Melanocyte of skin (primary cell): ENCODE results near the gene PSMB4. TPM values are rescaled to one million over a fixed set of nuclear protein-coding genes. Genes with fewer than 3 reads are reported as not detected.

Source experiments
- small RNA-seq, 2 donors: library from RNA; depleted of rRNA; stranded (forward); fragments of <200 nt; gene quantifications; one replicate each; pipeline ENCODE3, GENCODE V24; 2012
- total RNA-seq, 2 donors: library from RNA; depleted of rRNA; stranded (reverse); fragments of >200 nt; gene quantifications; 2 replicates each; pipeline ENCODE4 v1.2.3, GENCODE V29; 2012

Gene PSMB4
- total RNA-seq = 100 to 1,000 TPM; 501 to 799 TPM

DNA sequence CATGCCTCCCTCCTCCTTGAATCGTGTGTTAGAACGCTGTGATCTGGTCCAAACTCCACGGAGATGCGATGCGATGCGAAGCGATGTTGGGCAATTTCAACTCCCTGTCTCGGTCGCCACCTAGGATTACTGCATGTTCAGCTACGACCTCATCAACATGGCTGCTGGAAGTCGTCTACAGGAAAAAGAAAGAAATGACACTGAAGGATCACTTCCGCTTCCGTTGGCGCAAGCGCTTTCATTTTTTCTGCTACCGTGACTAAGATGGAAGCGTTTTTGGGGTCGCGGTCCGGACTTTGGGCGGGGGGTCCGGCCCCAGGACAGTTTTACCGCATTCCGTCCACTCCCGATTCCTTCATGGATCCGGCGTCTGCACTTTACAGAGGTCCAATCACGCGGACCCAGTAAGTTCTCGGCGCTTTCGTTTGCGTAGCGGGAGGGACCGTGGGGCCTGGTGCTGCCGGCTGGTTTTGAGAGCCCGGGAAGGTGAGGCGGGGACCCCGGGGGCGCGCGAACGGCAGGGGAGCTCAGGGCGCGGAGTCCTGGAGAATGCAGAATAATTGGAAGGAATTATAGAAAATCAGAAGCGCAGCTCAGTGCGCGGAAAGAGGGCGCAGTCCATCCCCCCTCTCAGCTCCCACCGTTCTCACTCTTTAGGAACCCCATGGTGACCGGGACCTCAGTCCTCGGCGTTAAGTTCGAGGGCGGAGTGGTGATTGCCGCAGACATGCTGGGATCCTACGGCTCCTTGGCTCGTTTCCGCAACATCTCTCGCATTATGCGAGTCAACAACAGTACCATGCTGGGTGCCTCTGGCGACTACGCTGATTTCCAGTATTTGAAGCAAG is at the start of gene PSMB4:
Gene PSMB4 (plus strand): TSS at position 250 of the 848 bp plus-strand sequence. CDS start 15 bp downstream, at position 265.

DNA sequence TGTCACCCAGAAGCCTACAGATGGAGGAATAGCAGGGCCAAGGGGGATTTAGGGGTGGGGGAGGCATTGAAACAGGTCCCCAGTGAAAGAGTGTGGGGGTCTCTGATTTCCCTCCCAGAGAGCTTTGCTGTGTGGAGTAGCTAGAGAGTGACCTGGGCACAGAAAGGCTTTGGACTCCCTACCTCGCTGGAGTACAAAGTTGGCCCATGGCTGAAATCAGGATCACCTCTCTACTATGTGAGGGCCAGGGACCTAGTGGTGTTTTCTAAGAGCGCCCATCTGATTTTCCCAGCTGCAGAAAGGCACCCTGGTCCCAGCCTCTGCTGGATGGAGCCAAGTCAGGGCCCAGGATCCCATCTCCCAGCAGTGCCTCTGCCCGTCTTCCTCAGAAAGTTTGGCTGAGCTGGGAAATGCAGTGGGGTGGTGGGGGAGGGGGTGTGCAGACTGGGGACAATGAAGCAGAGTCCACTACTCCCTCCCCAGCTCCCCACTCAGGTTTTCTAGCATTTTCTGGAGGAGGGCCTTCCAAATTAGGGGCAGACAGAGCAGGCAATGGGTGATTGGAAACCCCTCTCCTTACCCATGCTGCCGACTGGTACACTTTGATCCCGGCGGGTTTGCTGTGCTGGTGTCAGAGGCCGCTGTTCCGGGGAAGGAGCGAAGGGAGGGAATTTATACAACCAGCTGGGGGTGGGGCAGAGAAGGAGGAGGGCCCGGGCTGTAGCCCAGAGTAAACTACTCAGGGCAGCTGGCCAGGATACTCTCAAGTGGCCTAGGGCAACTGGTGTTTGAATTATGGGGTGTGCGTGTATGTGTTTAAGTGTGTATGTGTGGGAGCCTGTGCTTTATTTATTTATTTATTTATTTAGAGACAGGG is 27.1 kb upstream of the PSMB4 start, which contains the start of gene SELENBP1:
Gene SELENBP1 (minus strand): TSS at position 648 of the 877 bp plus-strand sequence. CDS start 64 bp downstream, at position 584.

Small RNA genes lying within 50 kb of the gene (small RNA-seq; reads per million reads assigned to genes)
- gene RNY4P25 = 0.34 to 0.93 reads per million in 2 donors

Other genes with a start within 250 kb of the PSMB4 start
- gene TNFAIP8L2, start 242.9 kb upstream of the PSMB4 start, total RNA-seq = not detected
- gene LYSMD1, start 233.7 kb upstream of the PSMB4 start, total RNA-seq = 10 to 100 TPM; 12.7 to 14.1 TPM
- gene SCNM1, start 233.4 kb upstream of the PSMB4 start, total RNA-seq = 10 to 100 TPM; 25.1 to 28.6 TPM
- gene TMOD4, start 223.6 kb upstream of the PSMB4 start, total RNA-seq = not detected
- 10 to 100 TPM; 36.8 to 47.6 TPM for gene VPS72, start 209.4 kb upstream of the PSMB4 start, total RNA-seq
- gene PIP5K1A, start 201.0 kb upstream of the PSMB4 start, total RNA-seq = 10 to 100 TPM; 36.5 to 55.6 TPM
- 100 to 1,000 TPM; 131 to 188 TPM for gene PSMD4, start 144.8 kb upstream of the PSMB4 start, total RNA-seq
- gene ZNF687, start 117.3 kb upstream of the PSMB4 start, total RNA-seq = 10 to 100 TPM; 18.3 to 22.0 TPM
- gene PI4KB, start 72.2 kb upstream of the PSMB4 start, total RNA-seq = 10 to 100 TPM; 49.6 to 67.9 TPM
- gene RFX5, start 52.3 kb upstream of the PSMB4 start, total RNA-seq = 10 to 100 TPM; 73.0 to 73.9 TPM
- gene SELENBP1, start 26.9 kb upstream of the PSMB4 start, total RNA-seq = 10 to 100 TPM; 42.0 to 55.9 TPM
- gene POGZ, start 59.9 kb downstream of the PSMB4 start, total RNA-seq = 10 to 100 TPM; 26.0 to 27.2 TPM
- under 1 TPM; 0.67 to 0.69 TPM for gene CGN, start 111.8 kb downstream of the PSMB4 start, total RNA-seq
- 10 to 100 TPM; 16.7 to 24.1 TPM for gene TUFT1, start 140.7 kb downstream of the PSMB4 start, total RNA-seq
- 10 to 100 TPM; 44.0 to 58.6 TPM for gene SNX27, start 212.5 kb downstream of the PSMB4 start, total RNA-seq